Gastroesophageal sphincter (tissue), 4 donors: Measurements from ENCODE around the gene RNF157. TPM values are rescaled to one million over a fixed set of nuclear protein-coding genes. Genes with fewer than 3 reads are reported as not detected.

Experiments
- ATAC-seq: fragments of 150-250 bp; one replicate; pipeline ENCODE4 v1.9.1; 2016; ENCODE audit warnings: mild to moderate bottlenecking, moderate library complexity
- H3K27ac ChIP-seq, 4 donors: fragments of 200-600 bp; sonication (generic) in 3 of 4; 1 replicate in 3 of 4; 2 replicates in 1 of 4; pipeline ENCODE4 v1.5.1; 2016 to 2019
- H3K27me3 ChIP-seq: fragments of 200-600 bp; sonication (generic); one replicate; pipeline ENCODE4 v1.5.1; 2019
- H3K36me3 ChIP-seq, 2 donors: fragments of 200-600 bp; sonication (generic); one replicate each; pipeline ENCODE4 v1.5.1; 2019; ENCODE audit warnings: control low read depth in 1 of 2
- H3K4me1 ChIP-seq, 3 donors: fragments of 200-600 bp; sonication (generic); 1 replicate in 2 of 3; 2 replicates in 1 of 3; pipeline ENCODE4 v1.5.1; 2016 to 2019; ENCODE audit warnings: control low read depth in 2 of 3
- H3K4me3 ChIP-seq, 2 donors: fragments of 200-600 bp; sonication (generic); one replicate each; pipeline ENCODE4 v1.5.1; 2019; ENCODE audit warnings: mild to moderate bottlenecking in 1 of 2, moderate library complexity in 1 of 2
- H3K9me3 ChIP-seq, 3 donors: fragments of 200-600 bp; sonication (generic); one replicate each; pipeline ENCODE4 v1.5.1; 2017 to 2019; ENCODE audit warnings: control low read depth in 2 of 3
- CTCF ChIP-seq, 4 experiments: fragments of 200-600 bp in 2 of 4; fragments of 450-650 bp in 2 of 4; sonication (generic) in 1 of 4; IDR thresholded peaks; one replicate each; pipeline ENCODE4 v1.5.1; 2017 to 2019; ENCODE audit warnings: antibody characterized with exemption in 4 of 4, mild to moderate bottlenecking in 2 of 4, moderate library complexity in 2 of 4
- EP300 ChIP-seq: sonication (generic); formaldehyde crosslinking; IDR thresholded peaks from one replicate; pipeline ENCODE4 v1.6.1; 2017; ENCODE audit warnings: antibody characterized with exemption, mild to moderate bottlenecking
- POLR2A ChIP-seq, 2 donors: fragments of 450-650 bp; IDR thresholded peaks; one replicate each; pipeline ENCODE4 v1.6.1; 2017; ENCODE audit warnings: antibody characterized with exemption in 2 of 2, mild to moderate bottlenecking in 2 of 2, moderate library complexity in 1 of 2
- POLR2AphosphoS5 ChIP-seq: sonication (generic); formaldehyde crosslinking; IDR thresholded peaks from one replicate; pipeline ENCODE4 v1.6.1; 2017; ENCODE audit warnings: antibody characterized with exemption
- WGBS, 2 donors: methylation state at CpG; one replicate each; pipeline ENCODE4 v1.1.5; 2018; ENCODE audit warnings: low coverage in 1 of 2; 5-methylcytosine and 5-hydroxymethylcytosine counted together
- total RNA-seq, 4 donors: library from RNA; depleted of rRNA; stranded (reverse); fragments of >200 nt; gene quantifications; one replicate each; pipeline ENCODE4 v1.1.0, GENCODE V29; 2016

RNF157 gene
- total RNA-seq, 4 donors from 2014 or later, result 2.5 to 8.1 (median 3.3) TPM

- no peak for ATAC-seq
- TF ChIP-seq POLR2AphosphoS5 (no peak), CTCF (IDR thresholded peaks at IDR 0.05) (no peak), POLR2A (IDR thresholded peaks at IDR 0.05) (no peak), EP300 (no peak)
- Histone ChIP-seq H3K27ac (no peak overlapping the region), H3K4me1 (peaks cover 0 to 18% (median 0%) of the 10 kb centered on the region in 3 donors), H3K36me3 (no peaks in the 10 kb centered on the region), H3K9me3 (no peaks in the 10 kb centered on the region), H3K27me3 (no peaks in the 10 kb centered on the region), H3K4me3 (no peak overlapping the region)
- 87 to 88% methylated on average over 6 to 7 of the region's 7 CpGs for WGBS, 2 donors
These were observed 87.7 kb downstream of the RNF157 start for GRCh38 chr17:76152591-76152990.

GRCh38 chr17:76151896-76152454 is 88.3 kb downstream of the RNF157 start:
- no peak for TF ChIP-seq EP300
- TF ChIP-seq POLR2AphosphoS5, result no peak
- no peak for TF ChIP-seq CTCF (IDR thresholded peaks at IDR 0.05)
- no peak for TF ChIP-seq POLR2A (IDR thresholded peaks at IDR 0.05)
- no peak overlapping the region for H3K27ac ChIP-seq
- no peak for ATAC-seq
- WGBS, 2 donors, result 95 to 100% methylated on average over 2 to 8 of the region's 8 CpGs
- H3K27me3 ChIP-seq, result no peaks in the 10 kb centered on the region
- H3K4me3 ChIP-seq, result no peak overlapping the region
- H3K4me1 ChIP-seq, result peaks cover 0 to 18% (median 0%) of the 10 kb centered on the region in 3 donors
- H3K9me3 ChIP-seq, result no peaks in the 10 kb centered on the region
- H3K36me3 ChIP-seq, result no peaks in the 10 kb centered on the region

- ATAC-seq, result no peak
- Histone ChIP-seq H3K4me3 (no peak overlapping the region), H3K4me1 (peaks cover 0 to 18% (median 0%) of the 10 kb centered on the region in 3 donors), H3K27ac (peak overlapping the region in 3 of 4 donors; percentile 51 to 66 (median 62)), H3K36me3 (no peaks in the 10 kb centered on the region), H3K9me3 (no peaks in the 10 kb centered on the region), H3K27me3 (no peaks in the 10 kb centered on the region)
- TF ChIP-seq EP300 (no peak), CTCF (IDR thresholded peaks at IDR 0.05) (no peak), POLR2A (IDR thresholded peaks at IDR 0.05) (no peak), POLR2AphosphoS5 (no peak)
- 28 to 79% methylated on average over 2 to 11 of the region's 23 CpGs for WGBS, 2 donors
These were observed 89.3 kb downstream of the RNF157 start for GRCh38 chr17:76150712-76151622.

- Histone ChIP-seq H3K27me3 (no peaks in the 10 kb centered on the region), H3K36me3 (no peaks in the 10 kb centered on the region), H3K27ac (no peak overlapping the region), H3K9me3 (no peaks in the 10 kb centered on the region), H3K4me3 (no peak overlapping the region), H3K4me1 (peaks cover 0 to 24% (median 0%) of the 10 kb centered on the region in 3 donors)
- TF ChIP-seq EP300, result no peak
- 80% methylated on average over 4 of the region's 10 CpGs; no CpG with 5 or more reads in 1 of the 2 donors for WGBS, 2 donors
- no peak for ATAC-seq
These were observed 91.1 kb downstream of the RNF157 start for GRCh38 chr17:76149214-76149613.

GRCh38 chr17:76148015-76148326 is 92.3 kb downstream of the RNF157 start:
- H3K27ac ChIP-seq, result no peak overlapping the region
- TF ChIP-seq EP300 (no peak), POLR2A (IDR thresholded peaks at IDR 0.05) (no peak), CTCF (IDR thresholded peaks at IDR 0.05) (no peak), POLR2AphosphoS5 (no peak)
- H3K4me3 ChIP-seq, result no peak overlapping the region
- H3K27me3 ChIP-seq, result no peaks in the 10 kb centered on the region
- no peak for ATAC-seq
- peaks cover 0 to 24% (median 0%) of the 10 kb centered on the region in 3 donors for H3K4me1 ChIP-seq
- H3K9me3 ChIP-seq, result no peaks in the 10 kb centered on the region
- no peaks in the 10 kb centered on the region for H3K36me3 ChIP-seq
- no CpG with 5 or more reads among the region's 1 CpG for WGBS, 2 donors
